HL-60 (cell line): ENCODE measurements around the gene COG4.

Experiments used
- DNase-seq, 2 experiments: peaks; one replicate each; pipeline ENCODE4 v3.0.0-alpha.2; 2010 to 2020; ENCODE audit warnings: low read depth in 1 of 2, low spot score in 1 of 2
- H3K27ac ChIP-seq: fragments of 250-450 bp; sonication (Bioruptor Pico); replicated peaks from 2 replicates; pipeline ENCODE4 v1.5.1; 2020; ENCODE audit warnings: mild to moderate bottlenecking, moderate library complexity
- H3K27me3 ChIP-seq: fragments of 250-450 bp; sonication (Bioruptor Pico); 2 replicates; pipeline ENCODE4 v1.5.1; 2021; ENCODE audit warnings: mild to moderate bottlenecking, moderate library complexity; ENCODE audit not compliant: insufficient read depth, poor library complexity, severe bottlenecking
- H3K4me3 ChIP-seq: replicated peaks from 2 replicates; pipeline ENCODE4 v1.5.1; 2011; ENCODE audit warnings: mild to moderate bottlenecking, control low read depth, low read length; ENCODE audit not compliant: insufficient read depth
- CTCF ChIP-seq: IDR thresholded peaks from one replicate; pipeline ENCODE4 v1.5.1; 2011; ENCODE audit warnings: low read length, control low read depth, inconsistent platforms; ENCODE audit not compliant: insufficient read depth
- GABPA ChIP-seq: IDR thresholded peaks from 2 replicates; pipeline ENCODE4 v1.6.1; 2012; ENCODE audit warnings: low read depth
- POLR2AphosphoS5 ChIP-seq: IDR thresholded peaks from 2 replicates; pipeline ENCODE4 v1.6.1; 2012; ENCODE audit warnings: low read depth
- REST ChIP-seq: IDR thresholded peaks from 2 replicates; pipeline ENCODE4 v1.6.1; 2012; ENCODE audit warnings: low read depth; ENCODE audit not compliant: insufficient replicate concordance
- SPI1 ChIP-seq: IDR thresholded peaks from 2 replicates; pipeline ENCODE4 v1.6.1; 2012; ENCODE audit warnings: low read depth, mild to moderate bottlenecking, borderline replicate concordance

The COG4 gene

GRCh38 chr16:70476272-70477020 is 46.9 kb downstream of the COG4 start:
- TF ChIP-seq REST: no peak
- no peak for TF ChIP-seq CTCF
- DNase-seq: no peak
- no peak overlapping the region for H3K4me3 ChIP-seq
- no peak overlapping the region for H3K27ac ChIP-seq
- no peaks in the 10 kb centered on the region for H3K27me3 ChIP-seq

GRCh38 chr16:70475054-70475871 is 48.1 kb downstream of the COG4 start:
- Histone ChIP-seq H3K27me3 (no peaks in the 10 kb centered on the region), H3K4me3 (no peak overlapping the region), H3K27ac (no peak overlapping the region)
- no peak for TF ChIP-seq SPI1
- no peak for TF ChIP-seq REST
- TF ChIP-seq CTCF: no peak
- TF ChIP-seq GABPA: no peak
- no peak for TF ChIP-seq POLR2AphosphoS5
- DNase-seq: no peak

- Histone ChIP-seq H3K4me3 (no peak overlapping the region), H3K27me3 (no peaks in the 10 kb centered on the region), H3K27ac (no peak overlapping the region)
- DNase-seq: no peak
- no peak for TF ChIP-seq POLR2AphosphoS5
- TF ChIP-seq CTCF: no peak
- no peak for TF ChIP-seq GABPA
- TF ChIP-seq SPI1: no peak
- no peak for TF ChIP-seq REST
These were observed 48.9 kb downstream of the COG4 start for GRCh38 chr16:70474320-70475053.
